Activated CD4-positive, alpha-beta T cell treated with anti-CD3 and anti-CD28 coated beads for 4 hours (primary cell): ENCODE results near the gene IL17RB.

Source experiments
- DNase-seq, 2 donors: peaks; one replicate each; pipeline ENCODE4 v3.0.0-alpha.2; 2020

Gene IL17RB

DNA sequence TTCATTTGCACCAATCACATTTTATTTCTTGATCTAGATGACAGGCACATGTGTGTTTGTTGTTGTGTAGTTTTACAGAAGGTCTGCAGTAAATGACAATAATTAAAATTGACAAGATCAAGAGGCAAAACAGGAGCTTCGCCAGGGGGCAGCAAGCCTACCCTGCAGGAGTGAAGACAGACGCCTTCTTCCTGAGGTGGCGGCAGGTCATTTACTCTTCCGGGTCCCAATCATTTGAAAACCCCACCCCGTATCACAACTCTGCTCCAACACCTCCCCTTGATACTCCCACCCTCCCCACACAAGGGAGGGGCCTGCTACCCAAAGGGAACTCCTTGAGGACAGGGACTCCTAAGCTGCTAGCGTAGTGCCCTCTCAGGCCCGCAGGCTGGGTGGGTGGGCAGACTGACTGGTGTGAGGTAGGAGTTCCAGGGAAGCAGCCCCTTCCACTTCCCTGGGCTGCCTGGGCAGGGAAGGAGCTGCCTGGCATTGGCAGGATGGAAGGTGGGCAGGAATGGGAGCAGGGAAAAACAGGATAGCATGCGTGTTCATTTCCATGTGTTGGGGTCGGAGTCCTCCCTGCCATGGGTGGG is 13.2 kb upstream of the IL17RB start:
- no peak for DNase-seq

GRCh38 chr3:53833700-53834099 is 12.7 kb upstream of the IL17RB start:
- DNase-seq, result no peak

DNA sequence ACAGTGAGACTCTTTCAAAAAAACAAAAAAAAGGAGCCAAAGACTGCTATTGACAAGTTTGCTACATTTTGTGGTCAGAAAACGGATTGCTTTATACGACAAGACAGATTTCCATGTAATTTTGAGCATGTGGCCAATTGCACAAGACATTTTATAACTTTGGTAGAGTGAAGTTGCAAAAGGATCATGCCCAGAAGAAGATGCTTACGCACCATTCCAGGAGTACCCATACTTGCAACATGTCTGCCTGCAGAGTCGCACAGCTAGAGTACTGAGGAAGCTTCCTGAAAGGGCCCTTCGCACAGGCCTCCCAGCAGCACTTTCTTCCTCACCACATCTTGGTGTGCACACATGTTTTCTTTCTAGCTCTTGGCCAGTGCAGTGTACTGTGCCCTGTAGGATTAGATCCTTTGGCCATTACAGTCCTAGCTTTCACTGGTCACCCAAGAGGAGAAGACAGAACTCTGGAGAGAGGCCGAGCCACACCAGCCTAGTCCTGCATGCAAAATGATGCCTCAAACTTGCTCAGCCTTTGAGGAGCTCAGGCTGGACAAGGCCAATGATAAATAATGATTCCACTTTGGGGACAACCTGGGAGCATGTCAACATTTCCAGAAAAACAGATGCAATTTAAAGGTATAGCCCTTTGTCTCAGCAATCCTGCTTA is 11.8 kb upstream of the IL17RB start:
- DNase-seq, result no peak

- DNase-seq, result no peak
Measured at GRCh38 chr3:53835257-53835656, 11.1 kb upstream of the IL17RB start.

DNA sequence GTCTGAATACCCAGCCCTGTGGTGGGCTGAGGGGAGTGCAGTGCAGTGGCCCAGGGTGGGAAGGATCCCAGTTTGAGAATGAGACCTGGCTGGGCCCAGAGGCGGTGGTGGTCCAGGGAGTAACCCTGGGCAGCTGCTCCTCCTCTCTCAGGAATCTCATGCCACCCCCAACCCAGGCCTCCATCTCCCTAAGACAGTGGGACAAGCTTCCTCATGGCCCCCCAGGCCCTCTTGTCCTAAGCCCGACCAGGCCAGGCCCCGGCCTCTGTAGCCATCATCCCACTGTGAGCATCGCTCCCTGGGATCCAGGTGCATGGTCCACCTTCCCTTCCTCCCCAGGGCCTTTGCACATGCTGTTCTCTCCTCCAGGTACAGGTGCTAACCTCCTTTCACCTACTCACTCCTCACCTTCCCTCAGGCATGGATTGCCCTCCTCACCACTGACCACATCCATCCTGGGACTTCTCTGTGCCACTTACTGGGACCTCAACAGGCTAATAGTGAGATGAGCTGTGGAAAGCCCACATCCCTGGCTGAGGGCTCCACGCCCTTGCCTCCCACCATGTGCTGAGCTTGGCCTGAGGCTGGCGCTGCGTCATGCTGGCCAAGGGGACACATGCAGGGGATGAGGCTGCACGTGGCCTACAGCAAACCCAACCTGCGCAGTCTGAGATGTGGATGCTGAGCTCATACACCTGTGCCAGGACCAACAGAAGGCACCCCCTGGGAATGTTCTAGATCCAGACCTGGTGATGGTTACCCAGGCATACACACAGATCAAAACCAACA is 10.1 kb upstream of the IL17RB start:
- no peak for DNase-seq

GRCh38 chr3:53837331-53837730 is 9.0 kb upstream of the IL17RB start:
- DNase-seq, result no peak

DNA sequence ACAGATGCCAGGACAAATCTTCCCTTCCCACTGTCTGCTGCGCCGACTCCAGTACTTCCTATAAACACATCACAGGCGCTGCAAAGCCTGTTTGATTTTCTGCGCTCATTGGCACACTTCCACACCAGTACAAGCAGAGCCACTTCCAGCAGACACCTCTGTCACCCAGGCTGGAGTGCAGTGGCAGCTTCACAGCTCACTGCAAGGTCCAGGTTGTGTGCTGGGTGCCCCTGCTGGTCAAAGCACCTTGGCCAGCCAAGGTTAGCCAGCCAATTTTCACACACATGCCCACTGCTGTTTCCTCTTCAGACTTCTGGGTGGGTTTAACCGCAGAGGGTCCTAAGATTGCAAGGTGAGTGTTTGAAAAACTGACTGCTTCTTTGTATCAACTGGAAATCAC is 5.1 kb upstream of the IL17RB start:
- DNase-seq, result no peak

DNA sequence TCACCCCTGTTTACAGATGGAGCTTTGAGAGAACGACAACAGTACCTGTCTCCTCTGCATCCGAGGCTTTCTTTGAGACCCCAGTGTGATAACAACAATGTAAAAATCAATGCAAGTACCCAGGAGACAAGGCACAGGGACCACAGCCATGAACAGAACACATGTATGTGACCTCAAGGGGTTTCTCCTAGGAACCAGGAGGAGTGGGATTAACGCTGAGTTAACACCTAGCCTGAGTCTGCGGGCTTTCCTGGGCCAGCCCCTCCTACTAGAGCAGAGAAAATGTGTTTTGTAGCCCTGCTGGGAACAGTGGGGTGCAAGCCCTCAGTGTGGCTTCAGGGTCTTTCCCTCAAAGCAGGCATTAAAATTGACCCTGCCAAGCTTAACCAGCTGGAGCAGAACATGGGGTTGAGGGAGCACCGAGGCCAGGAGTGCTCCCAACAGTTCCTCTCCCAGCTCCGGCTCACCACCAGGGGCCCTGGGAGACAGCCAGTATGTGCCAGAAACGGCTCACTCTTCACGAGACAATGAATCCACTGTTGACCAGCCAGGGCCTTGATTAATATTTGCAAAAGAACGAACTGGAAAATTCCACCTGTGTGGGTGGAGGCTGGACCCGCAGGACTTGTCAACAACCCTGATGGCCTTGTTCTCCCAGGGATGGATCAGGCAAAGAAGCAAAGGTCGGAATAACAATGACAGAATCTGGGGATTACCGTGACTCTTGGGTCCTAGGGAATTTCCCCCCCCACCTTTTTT is 3.8 kb upstream of the IL17RB start:
- no peak for DNase-seq

GRCh38 chr3:53843195-53844177 is 2.9 kb upstream of the IL17RB start:
- DNase-seq, result no peak

GRCh38 chr3:53844262-53845102 is 1.9 kb upstream of the IL17RB start:
- no peak for DNase-seq

- no peak for DNase-seq
Measured at GRCh38 chr3:53845103-53845880, 1.1 kb upstream of the IL17RB start.

DNA sequence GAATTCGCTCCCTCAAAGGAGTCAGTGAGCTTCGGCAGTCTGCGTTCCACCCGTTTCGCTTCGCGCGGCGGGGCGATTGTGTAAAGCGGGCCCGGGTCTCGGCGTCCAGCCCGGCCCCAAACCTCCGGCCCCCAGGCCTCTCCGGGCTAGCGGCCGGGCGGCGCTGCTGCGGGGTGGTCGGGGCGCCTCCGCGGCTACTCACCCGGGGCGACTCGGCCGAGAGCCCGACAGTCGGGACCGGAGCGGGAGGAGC is 561 bp upstream of the IL17RB start:
- DNase-seq, result no peak

DNA sequence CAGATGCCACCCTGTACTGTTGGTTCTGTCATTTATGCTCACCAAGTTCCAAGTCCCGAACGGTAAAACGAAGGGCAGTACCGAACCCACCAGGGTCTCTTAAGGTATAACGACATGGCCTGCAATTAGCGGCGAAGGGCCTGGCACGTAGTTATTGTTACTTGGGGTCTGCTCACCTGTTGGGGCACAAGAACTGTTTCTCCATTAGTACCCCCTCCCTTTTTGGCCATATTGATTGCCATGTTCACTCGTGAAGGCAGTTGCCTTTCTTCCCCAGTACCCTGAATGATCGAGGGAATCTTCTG is 435 bp downstream of the IL17RB start:
- DNase-seq, result no peak

DNA sequence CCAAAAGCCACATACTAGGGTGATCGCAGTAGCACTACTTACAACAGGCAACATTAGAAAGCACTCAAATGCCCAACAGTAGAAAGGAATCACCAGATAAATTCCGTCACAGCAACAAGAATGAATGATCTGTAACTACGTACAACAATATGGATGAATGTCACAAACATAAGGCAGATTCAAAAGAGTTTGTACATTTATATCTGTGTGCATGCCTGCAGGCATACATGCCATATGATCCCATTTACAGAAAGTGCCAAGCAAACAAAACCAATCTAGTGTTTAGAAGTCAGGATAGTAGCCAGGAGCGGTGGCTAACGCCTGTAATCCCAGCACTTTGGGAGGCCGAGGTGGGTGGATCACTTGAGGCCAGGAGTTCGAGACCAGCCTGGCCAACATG is 3.5 kb downstream of the IL17RB start:
- DNase-seq, result no peak

DNA sequence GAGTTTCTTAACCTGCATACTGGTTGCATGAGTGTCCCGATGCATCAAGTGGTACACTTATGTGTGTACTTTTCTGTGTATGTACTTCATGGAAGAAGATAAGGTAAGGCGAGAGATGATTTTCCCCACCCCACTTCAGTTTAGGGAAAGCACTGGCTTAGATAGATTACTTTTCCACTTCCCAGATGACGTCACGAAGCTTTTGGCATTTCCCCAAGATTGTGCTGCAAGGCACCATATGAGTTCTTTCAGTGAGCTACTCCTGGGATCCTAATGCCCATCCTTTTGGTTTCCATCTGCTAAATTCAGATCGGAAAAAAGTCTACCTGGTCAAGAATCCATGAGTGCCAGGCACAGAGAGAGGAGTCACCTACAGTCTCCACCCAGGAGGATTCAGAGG is 4.5 kb downstream of the IL17RB start:
- DNase-seq, result no peak

DNA sequence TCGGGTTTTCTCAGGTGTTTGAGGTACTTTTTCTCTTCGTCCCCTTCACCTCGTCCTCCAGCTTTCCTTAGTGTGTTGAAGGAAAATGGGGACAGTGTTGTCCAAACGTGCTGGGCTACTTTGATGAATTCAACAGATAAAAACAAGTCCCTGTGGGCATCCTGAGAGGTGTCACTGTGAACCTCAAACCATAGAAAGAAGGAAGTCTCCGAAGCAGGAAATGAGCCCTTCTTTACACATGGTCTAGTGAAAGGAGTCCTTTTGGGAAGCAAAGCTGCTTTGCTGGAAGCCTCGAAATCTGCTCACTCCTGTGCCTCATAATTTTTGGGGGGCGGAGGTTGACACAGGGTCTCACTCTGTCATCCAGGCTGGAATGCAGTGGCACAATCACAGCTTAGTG is 10.6 kb downstream of the IL17RB start:
- DNase-seq, result no peak

DNA sequence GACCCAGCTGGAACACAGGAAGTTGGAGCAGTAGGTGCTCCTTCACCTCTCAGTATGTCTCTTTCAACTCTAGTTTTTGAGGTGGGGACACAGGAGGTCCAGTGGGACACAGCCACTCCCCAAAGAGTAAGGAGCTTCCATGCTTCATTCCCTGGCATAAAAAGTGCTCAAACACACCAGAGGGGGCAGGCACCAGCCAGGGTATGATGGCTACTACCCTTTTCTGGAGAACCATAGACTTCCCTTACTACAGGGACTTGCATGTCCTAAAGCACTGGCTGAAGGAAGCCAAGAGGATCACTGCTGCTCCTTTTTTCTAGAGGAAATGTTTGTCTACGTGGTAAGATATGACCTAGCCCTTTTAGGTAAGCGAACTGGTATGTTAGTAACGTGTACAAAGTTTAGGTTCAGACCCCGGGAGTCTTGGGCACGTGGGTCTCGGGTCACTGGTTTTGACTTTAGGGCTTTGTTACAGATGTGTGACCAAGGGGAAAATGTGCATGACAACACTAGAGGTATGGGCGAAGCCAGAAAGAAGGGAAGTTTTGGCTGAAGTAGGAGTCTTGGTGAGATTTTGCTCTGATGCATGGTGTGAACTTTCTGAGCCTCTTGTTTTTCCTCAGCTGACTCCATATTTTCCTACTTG is 11.9 kb downstream of the IL17RB start:
- DNase-seq, result no peak

GRCh38 chr3:53859178-53859577 is 12.8 kb downstream of the IL17RB start:
- DNase-seq, result no peak

GRCh38 chr3:53860196-53860595 is 13.8 kb downstream of the IL17RB start:
- DNase-seq, result no peak

- no peak for DNase-seq
Measured at GRCh38 chr3:53862241-53862640, 15.9 kb downstream of the IL17RB start.

- DNase-seq, result no peak
Measured at GRCh38 chr3:53863145-53863544, 16.8 kb downstream of the IL17RB start.
